Activated CD4-positive, alpha-beta T cell treated with anti-CD3 and anti-CD28 coated beads, Interleukin-2, amount 50 U/mL, for 1 hour (primary cell): ENCODE measurements around the gene GPR137C.

Experiments
- DNase-seq: peaks from one replicate; pipeline ENCODE4 v3.0.0-alpha.2; 2020

GPR137C gene

GRCh38 chr14:52683985-52684520, 131.4 kb downstream of the GPR137C start:
- DNase-seq = no peak

GRCh38 chr14:52686176-52686575, 133.5 kb downstream of the GPR137C start:
- DNase-seq = no peak
